Sciatic nerve (tissue), 2 donors: ENCODE results near the gene STX8. TPM values are rescaled to one million over a fixed set of nuclear protein-coding genes. Genes with fewer than 3 reads are reported as not detected.
A peak's percentile ranks its signal among the peaks of the same experiment; 100 is the strongest.

Source experiments
- ATAC-seq: fragments of 200-7000 bp; cut with Tn5 transposase; one replicate; pipeline ENCODE4 v1.9.1; 2020; ENCODE audit warnings: mild to moderate bottlenecking, moderate library complexity
- DNase-seq: peaks from one replicate; pipeline ENCODE4 v3.0.0-alpha.2; 2020; ENCODE audit warnings: low spot score
- intact Hi-C: fragments of 100-400 bp; cut with DNase I; formaldehyde crosslinking; loops from one replicate; pipeline ENCODE4 v1.14.2; 2022
- total RNA-seq: library from RNA; stranded (reverse); fragmentation: NEBNext Ultra II Directional; extraction: Animal tissue kit (Norgen Biotek cat#: 25700); gene quantifications from one replicate; pipeline ENCODE4 v1.2.1, GENCODE V29; 2021
- donor health status: DM: no; HTN: no; CAD: no.
- donor health status: DM: no; HTN: no; CAD: no.

Gene STX8
- total RNA-seq, 1 donor from 2014 or later = 67.0 TPM

GRCh38 chr17:9291912-9292560, 283.6 kb downstream of the STX8 start:
- DNase-seq (peak; percentile 68), ATAC-seq (peak; percentile 88)
- intact Hi-C loops = no loop called here

GRCh38 chr17:9290226-9290613, 285.4 kb downstream of the STX8 start:
- DNase-seq (no peak), ATAC-seq (no peak)
- intact Hi-C loops = no loop called here

- no peak for DNase-seq
- no peak for ATAC-seq
- intact Hi-C loops = no loop called here
Observed at GRCh38 chr17:9287306-9287705, 288.3 kb downstream of the STX8 start.

GRCh38 chr17:9286434-9286833, 289.2 kb downstream of the STX8 start:
- DNase-seq (no peak), ATAC-seq (peak; percentile 42)
- intact Hi-C loops = no loop called here

GRCh38 chr17:9285602-9286427, 289.8 kb downstream of the STX8 start:
- DNase-seq = no peak
- intact Hi-C loops = no loop called here
- ATAC-seq = peak; percentile 61

GRCh38 chr17:9284884-9285283, 290.7 kb downstream of the STX8 start:
- peak; percentile 61 for ATAC-seq
- no peak for DNase-seq
- intact Hi-C loops = no loop called here

GRCh38 chr17:9283909-9284308, 291.7 kb downstream of the STX8 start:
- ATAC-seq = no peak
- intact Hi-C loops = no loop called here

GRCh38 chr17:9279893-9280292, 295.7 kb downstream of the STX8 start:
- intact Hi-C loops = no loop called here
- DNase-seq = no peak
- ATAC-seq = no peak

More at GRCh38 chr17:9283909-9284308, 291.7 kb downstream of the STX8 start:
- DNase-seq = no peak

- intact Hi-C loops = no loop called here
- DNase-seq (no peak), ATAC-seq (no peak)
Observed at GRCh38 chr17:9274973-9275372, 300.6 kb downstream of the STX8 start.

- ATAC-seq = peak; percentile 65
- intact Hi-C loops = no loop called here
- DNase-seq = peak; percentile 65
Observed at GRCh38 chr17:9273428-9274391, 301.9 kb downstream of the STX8 start.

- intact Hi-C loops = no loop called here
- ATAC-seq = peak; percentile 29
- no peak for DNase-seq
Observed at GRCh38 chr17:9272501-9273200, 303.0 kb downstream of the STX8 start.

GRCh38 chr17:9271989-9272388, 303.6 kb downstream of the STX8 start:
- no peak for DNase-seq
- ATAC-seq = peak; percentile 66

GRCh38 chr17:9270921-9271320, 304.7 kb downstream of the STX8 start:
- DNase-seq (no peak), ATAC-seq (no peak)
- intact Hi-C loops = no loop called here

More at GRCh38 chr17:9271989-9272388, 303.6 kb downstream of the STX8 start:
- intact Hi-C loops = no loop called here

GRCh38 chr17:9269350-9270035, 306.1 kb downstream of the STX8 start:
- intact Hi-C loops = no loop called here
- ATAC-seq (no peak), DNase-seq (no peak)

GRCh38 chr17:9268546-9268945, 307.1 kb downstream of the STX8 start:
- ATAC-seq = no peak
- intact Hi-C loops = no loop called here
- no peak for DNase-seq

GRCh38 chr17:9266697-9267117, 308.9 kb downstream of the STX8 start:
- DNase-seq (no peak), ATAC-seq (no peak)
- intact Hi-C loops = no loop called here

- no peak for ATAC-seq
- no peak for DNase-seq
- intact Hi-C loops = no loop called here
Observed at GRCh38 chr17:9266031-9266680, 309.5 kb downstream of the STX8 start.
